PC-3 (cell line): ENCODE data around the gene R3HDML.

Experiments
- CTCF ChIP-seq: fragments of 300-600 bp; sonication (generic); conservative IDR thresholded peaks from 2 replicates; pipeline ENCODE4 v1.5.1; 2017; ENCODE audit warnings: antibody characterized with exemption, low read depth, mild to moderate bottlenecking, low read length
- EZH2 ChIP-seq: fragments of 300-600 bp; sonication (generic); IDR thresholded peaks from one replicate; pipeline ENCODE4 v1.6.1; 2017; ENCODE audit warnings: antibody characterized with exemption, mild to moderate bottlenecking, low read length; ENCODE audit not compliant: unreplicated experiment
- EZH2phosphoT487 ChIP-seq: fragments of 300-600 bp; sonication (generic); IDR thresholded peaks from 2 replicates; pipeline ENCODE4 v1.6.1; 2018; ENCODE audit warnings: mild to moderate bottlenecking, antibody characterized with exemption, low read length, borderline replicate concordance

DNA sequence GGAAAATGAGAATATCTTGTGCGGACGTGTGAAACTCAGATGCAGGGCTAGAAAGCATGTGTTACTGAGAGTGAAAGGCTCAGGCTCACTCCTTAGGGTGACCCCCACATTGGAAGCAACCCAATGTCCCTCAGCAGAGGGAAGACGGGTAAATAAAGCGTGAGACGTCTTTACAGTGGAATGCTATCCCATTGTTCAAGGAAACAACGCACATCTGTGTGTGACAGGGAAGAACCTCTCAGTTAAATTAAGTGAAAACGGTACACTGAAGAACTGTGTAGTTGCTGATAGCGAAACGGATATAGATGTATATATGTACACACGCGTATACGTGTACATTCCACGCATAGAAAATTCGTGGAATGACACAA is 19.5 kb downstream of the R3HDML start:
- TF ChIP-seq CTCF: no peak
- no peak for TF ChIP-seq EZH2
- TF ChIP-seq EZH2phosphoT487: no peak
